ENCODE data around the gene DAZAP1.

The DAZAP1 gene

GRCh38 chr19:1394252-1395193, 12.9 kb upstream of the DAZAP1 start:
- no peak for DNase-seq

GRCh38 chr19:1395194-1396018, 12.0 kb upstream of the DAZAP1 start:
- DNase-seq, result no peak

- DNase-seq, result no peak
These were observed 11.2 kb upstream of the DAZAP1 start for GRCh38 chr19:1396019-1396767.

- DNase-seq, result no peak
These were observed 10.4 kb upstream of the DAZAP1 start for GRCh38 chr19:1396768-1397679.

- DNase-seq, result no peak
These were observed 9.5 kb upstream of the DAZAP1 start for GRCh38 chr19:1397838-1398237.

GRCh38 chr19:1399079-1399478, 8.3 kb upstream of the DAZAP1 start:
- DNase-seq, result no peak

- DNase-seq, result no peak
These were observed 7.6 kb upstream of the DAZAP1 start for GRCh38 chr19:1399745-1400144.

GRCh38 chr19:1400281-1401137, 6.9 kb upstream of the DAZAP1 start:
- peak in 1 of 2 experiments; percentile 19 for DNase-seq

GRCh38 chr19:1401138-1401888, 6.1 kb upstream of the DAZAP1 start, which contains the start of gene GAMT:
TSS of gene GAMT (minus strand) at chr19:1401542. CDS start at chr19:1401476, 66 bp downstream.
- peak in 1 of 2 experiments; percentile 28 for DNase-seq

GRCh38 chr19:1401889-1402217, 5.5 kb upstream of the DAZAP1 start:
- DNase-seq, result no peak

- no peak for DNase-seq
These were observed 4.8 kb upstream of the DAZAP1 start for GRCh38 chr19:1402411-1403070.

- DNase-seq, result peak; percentile 91 to 92
These were observed 435 bp upstream of the DAZAP1 start for GRCh38 chr19:1406774-1407527.

GRCh38 chr19:1408300-1409203, 1.2 kb downstream of the DAZAP1 start:
- no peak for DNase-seq

- no peak for DNase-seq
These were observed 2.0 kb downstream of the DAZAP1 start for GRCh38 chr19:1409204-1410005.

GRCh38 chr19:1410136-1410786, 2.9 kb downstream of the DAZAP1 start:
- no peak for DNase-seq

GRCh38 chr19:1410789-1411188, 3.4 kb downstream of the DAZAP1 start:
- DNase-seq, result no peak

Data from SW 1271 (cell line).